Germinal center (tissue), 1 donor: ENCODE measurements around the gene CIITA.
A peak's percentile ranks its signal among the peaks of the same experiment; 100 is the strongest.

Experiments used
- DNase-seq: peaks from one replicate; pipeline ENCODE4 v3.0.0; 2012; ENCODE audit warnings: mixed read lengths, low spot score

CIITA gene

GRCh38 chr16:10849736-10850477 lies 27.1 kb upstream of the CIITA start:
- no peak for DNase-seq

- no peak for DNase-seq
Measured at GRCh38 chr16:10850478-10850850, 26.5 kb upstream of the CIITA start.

- no peak for DNase-seq
Measured at GRCh38 chr16:10851512-10851911, 25.5 kb upstream of the CIITA start.

DNA sequence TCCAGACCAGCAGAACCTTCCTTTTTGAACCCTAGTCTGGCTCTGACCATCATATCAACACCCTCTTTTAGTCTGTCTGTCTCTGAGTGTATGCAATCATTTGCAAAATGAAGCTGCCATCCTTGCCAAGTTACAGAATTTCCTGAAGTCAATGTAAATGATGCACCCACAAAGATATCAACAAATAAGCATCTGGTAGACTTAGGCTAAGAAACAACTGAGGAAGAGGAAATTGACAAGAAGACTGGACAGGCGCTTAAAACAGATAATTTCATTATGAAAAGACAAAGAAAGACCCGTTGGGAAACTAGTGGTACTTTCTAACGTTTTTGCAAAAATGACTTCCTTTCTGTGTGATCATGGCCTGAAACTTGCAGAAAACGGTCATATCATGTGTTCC lies 24.7 kb upstream of the CIITA start:
- no peak for DNase-seq

GRCh38 chr16:10852948-10853347 lies 24.1 kb upstream of the CIITA start:
- no peak for DNase-seq

DNA sequence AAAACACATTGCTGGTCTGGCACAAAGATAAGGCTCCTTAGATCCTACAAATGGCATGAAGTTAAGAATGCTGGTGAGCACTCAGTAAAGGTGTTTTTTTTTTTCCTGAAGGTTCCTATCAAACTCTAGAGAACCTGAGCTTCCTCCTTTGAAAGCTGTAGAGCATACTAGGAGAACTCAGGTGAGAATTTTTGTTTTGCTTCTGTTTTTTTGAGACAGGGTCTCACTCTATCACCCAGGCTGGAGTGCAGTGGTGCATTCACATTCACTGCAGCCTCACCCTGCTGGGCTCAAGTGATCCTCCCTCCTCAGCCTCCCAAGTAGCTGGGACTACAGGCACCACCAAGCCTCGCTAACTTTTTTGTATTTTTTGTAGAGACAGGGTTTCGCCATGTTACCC lies 21.0 kb upstream of the CIITA start:
- DNase-seq = no peak

DNA sequence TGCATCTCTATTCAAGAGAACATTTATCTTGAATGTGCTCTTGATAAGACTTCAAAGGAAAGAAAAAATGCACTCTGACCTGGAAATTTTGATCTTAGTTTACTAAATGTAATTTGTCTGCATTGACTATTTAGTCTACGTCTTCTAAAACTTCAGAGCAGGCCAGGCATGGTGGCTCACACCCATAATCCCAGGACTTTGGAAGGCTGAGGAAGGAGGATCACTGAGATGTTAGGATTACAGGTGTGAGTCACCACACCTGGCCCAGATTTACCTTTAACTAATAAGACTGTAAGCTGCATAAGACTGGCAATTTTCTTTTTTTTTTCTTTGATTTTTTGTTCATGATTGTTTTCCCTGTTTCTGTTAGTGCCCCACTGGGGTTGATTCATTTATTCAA lies 18.8 kb upstream of the CIITA start:
- no peak for DNase-seq

- DNase-seq = no peak
Measured at GRCh38 chr16:10859020-10859419, 18.0 kb upstream of the CIITA start.

GRCh38 chr16:10859658-10860057 lies 17.3 kb upstream of the CIITA start:
- no peak for DNase-seq

GRCh38 chr16:10862438-10862837 lies 14.6 kb upstream of the CIITA start:
- no peak for DNase-seq

GRCh38 chr16:10865991-10866966 lies 10.7 kb upstream of the CIITA start:
- no peak for DNase-seq

GRCh38 chr16:10867199-10867598 lies 9.8 kb upstream of the CIITA start:
- no peak for DNase-seq

GRCh38 chr16:10868104-10868595 lies 8.9 kb upstream of the CIITA start:
- DNase-seq = no peak

DNA sequence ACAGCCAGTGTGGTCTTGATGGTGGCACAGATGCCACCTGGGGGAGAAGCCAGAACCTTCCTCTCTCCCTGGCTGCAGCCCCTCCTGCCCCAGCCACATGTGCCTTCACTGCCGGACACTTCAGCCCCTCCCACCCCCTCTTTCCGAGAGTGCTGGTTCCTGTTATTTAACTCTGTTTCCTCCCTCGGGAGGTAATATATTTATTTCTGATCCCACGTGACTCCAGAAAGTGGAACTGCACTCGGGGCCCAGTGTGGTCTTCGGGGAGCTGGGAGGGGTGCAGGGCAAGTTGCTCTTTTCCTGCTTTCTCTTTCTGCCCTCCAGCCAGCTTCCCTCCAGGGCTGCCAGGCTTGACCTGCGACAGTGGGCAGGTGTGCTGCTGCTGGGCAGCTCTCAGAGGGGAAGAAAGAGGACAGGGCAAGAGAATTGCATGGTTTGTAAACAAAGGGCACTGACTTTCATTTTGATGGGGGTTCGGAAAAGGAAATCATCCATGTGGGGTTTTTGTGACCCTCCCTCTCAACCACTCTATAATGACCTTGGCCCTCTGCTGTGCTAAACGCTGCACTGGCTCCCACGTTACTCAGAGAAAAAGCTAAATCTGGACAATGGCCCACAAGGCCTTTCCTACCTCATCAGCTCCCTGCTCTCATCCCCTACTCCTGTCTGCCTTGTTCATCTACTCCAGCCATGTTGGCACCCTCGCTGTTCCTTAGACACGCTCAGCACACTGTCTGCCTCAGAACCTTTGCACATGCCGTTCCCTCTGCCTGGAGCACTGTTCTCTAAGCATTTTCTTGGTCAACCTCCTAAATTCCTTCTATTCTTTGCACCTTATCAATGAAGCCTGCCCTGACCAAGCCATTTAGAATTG lies 8.2 kb upstream of the CIITA start:
- DNase-seq = peak; percentile 83

GRCh38 chr16:10870137-10870776 lies 6.7 kb upstream of the CIITA start:
- DNase-seq = no peak

DNA sequence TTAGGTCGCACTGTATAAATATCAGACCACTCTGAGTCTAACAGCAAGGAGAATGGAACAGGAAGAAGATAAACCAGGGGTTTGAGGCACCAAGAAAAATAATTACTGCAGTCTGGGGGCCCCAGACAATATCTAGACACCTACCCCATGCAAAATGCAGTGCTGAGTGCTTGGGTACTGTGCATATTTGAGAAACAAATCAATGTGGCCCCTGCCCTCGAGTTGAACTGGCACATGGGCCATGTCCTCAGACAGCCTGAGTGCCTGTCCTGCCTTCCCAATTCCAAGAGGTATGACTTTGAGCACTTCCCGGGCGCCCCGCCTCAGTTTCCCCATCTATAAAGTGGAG lies 6.2 kb upstream of the CIITA start:
- no peak for DNase-seq

GRCh38 chr16:10871157-10871991 lies 5.6 kb upstream of the CIITA start:
- no peak for DNase-seq

DNA sequence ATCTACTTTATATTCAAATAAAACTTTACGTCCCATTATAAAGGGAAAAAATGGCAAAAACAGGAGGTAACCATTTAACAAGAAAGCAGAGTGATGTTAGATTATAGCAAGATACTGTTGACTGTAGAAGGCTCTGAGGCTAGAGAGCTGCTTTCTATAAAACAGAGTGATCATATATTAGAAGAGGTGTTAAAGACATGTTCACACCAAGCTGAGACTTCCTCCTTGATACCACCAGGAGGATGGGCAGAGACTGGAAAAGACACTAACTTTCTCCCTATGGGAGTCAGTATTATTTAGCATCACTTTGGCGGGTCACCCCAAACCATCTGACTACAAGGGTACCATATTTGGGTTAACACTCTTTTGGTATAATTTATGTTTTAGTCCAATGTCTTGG lies 687 bp upstream of the CIITA start:
- DNase-seq = no peak

GRCh38 chr16:10877472-10877946 lies 507 bp downstream of the CIITA start:
- DNase-seq = no peak

DNA sequence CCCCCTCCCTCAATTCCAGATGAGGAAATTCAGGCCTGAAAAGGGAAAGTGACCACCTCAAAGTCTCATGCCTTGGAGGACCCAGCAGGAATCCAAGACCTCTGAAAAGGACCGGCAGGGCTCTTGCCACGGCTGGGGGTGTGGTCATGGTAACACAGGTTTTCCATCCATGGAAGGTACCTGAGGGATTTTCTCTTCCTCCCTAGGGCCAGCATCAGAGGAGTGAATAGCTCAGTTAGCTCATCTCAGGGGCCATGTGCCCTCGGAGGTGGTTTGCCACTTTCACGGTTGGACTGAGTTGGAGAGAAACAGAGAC lies 1.3 kb downstream of the CIITA start:
- no peak for DNase-seq
